Effector memory CD8-positive, alpha-beta T cell (primary cell): ENCODE results near the gene DKK3.

ENCODE experiments used
- ATAC-seq: fragments of 150-1000 bp; cut with Tn5 transposase; replicated peaks from 2 replicates; pipeline ENCODE4 v1.10.0; 2021; ENCODE audit warnings: mild to moderate bottlenecking, moderate library complexity
- DNase-seq, 3 experiments: peaks; one replicate each; pipeline ENCODE4 v3.0.0; 2021
- H3K27ac Mint-ChIP-seq, 2 donors: one replicate each; pipeline ENCODE4 v1.8.0; 2022; ENCODE audit warnings: mild to moderate bottlenecking in 2 of 2, mixed read lengths in 2 of 2, moderate library complexity in 2 of 2
- H3K27me3 Mint-ChIP-seq, 2 donors: one replicate each; pipeline ENCODE4 v1.8.0; 2022; ENCODE audit warnings: mixed read lengths in 2 of 2
- H3K36me3 Mint-ChIP-seq: one replicate; pipeline ENCODE4 v1.8.0; 2022; ENCODE audit warnings: mild to moderate bottlenecking, moderate library complexity, mixed read lengths; ENCODE audit not compliant: insufficient read depth
- H3K4me1 Mint-ChIP-seq, 2 donors: one replicate each; pipeline ENCODE4 v1.8.0; 2022; ENCODE audit warnings: low read depth in 2 of 2, mixed read lengths in 2 of 2
- H3K4me3 Mint-ChIP-seq, 2 donors: one replicate each; pipeline ENCODE4 v1.8.0; 2022; ENCODE audit warnings: mild to moderate bottlenecking in 2 of 2, mixed read lengths in 2 of 2, moderate library complexity in 2 of 2
- H3K9me3 Mint-ChIP-seq, 2 donors: one replicate each; pipeline ENCODE4 v1.8.0; 2022; ENCODE audit warnings: mixed read lengths in 2 of 2

DKK3 gene

DNA sequence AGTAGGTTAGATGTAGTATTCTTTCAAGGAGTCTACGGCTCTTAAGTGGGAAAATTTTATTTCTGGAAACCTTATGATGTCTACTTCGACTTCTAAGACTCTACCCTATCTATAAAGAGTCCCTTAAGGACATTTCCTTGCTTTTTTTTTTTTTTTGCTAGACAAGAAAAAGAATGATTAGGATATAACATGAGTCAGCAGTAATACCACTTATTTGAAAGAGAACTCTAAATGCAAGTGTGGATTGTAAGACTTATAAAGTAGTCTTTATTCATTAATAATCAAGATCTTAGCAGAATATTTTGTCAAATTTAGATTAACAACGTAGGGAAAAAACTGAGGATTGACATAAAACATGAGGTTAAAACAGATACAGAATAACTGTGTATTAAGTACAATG lies 71.0 kb downstream of the DKK3 start:
- Mint-ChIP-seq H3K27ac (peak overlapping the region in 1 of 2 donors; percentile 31), H3K36me3 (peaks cover 74% of the 10 kb centered on the region), H3K9me3 (no peaks in the 10 kb centered on the region), H3K27me3 (no peaks in the 10 kb centered on the region), H3K4me1 (peaks cover 0 to 2% of the 10 kb centered on the region in 2 donors), H3K4me3 (no peak overlapping the region)
- ATAC-seq (no peak), DNase-seq (no peak)

DNA sequence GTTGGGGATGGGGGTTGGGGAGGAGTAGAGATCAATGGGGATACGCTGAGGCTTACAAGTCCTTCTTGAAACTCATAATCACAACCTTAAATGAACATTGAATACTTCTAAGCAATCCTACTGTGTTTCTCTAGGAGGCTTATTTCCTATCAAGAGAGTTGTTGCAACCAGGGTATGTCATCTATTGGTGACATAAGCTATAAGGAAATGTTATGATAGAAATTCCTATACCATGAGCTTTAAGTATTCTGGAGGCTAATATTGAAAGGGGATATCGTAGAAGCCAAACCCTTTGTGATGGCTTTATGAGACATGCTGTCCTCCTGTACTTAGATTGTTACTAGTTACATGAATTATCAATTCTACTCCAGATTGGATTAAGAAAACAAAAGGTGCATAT lies 72.9 kb downstream of the DKK3 start:
- Mint-ChIP-seq H3K27ac (no peak overlapping the region), H3K36me3 (peaks cover 68% of the 10 kb centered on the region), H3K27me3 (no peaks in the 10 kb centered on the region)

DNA sequence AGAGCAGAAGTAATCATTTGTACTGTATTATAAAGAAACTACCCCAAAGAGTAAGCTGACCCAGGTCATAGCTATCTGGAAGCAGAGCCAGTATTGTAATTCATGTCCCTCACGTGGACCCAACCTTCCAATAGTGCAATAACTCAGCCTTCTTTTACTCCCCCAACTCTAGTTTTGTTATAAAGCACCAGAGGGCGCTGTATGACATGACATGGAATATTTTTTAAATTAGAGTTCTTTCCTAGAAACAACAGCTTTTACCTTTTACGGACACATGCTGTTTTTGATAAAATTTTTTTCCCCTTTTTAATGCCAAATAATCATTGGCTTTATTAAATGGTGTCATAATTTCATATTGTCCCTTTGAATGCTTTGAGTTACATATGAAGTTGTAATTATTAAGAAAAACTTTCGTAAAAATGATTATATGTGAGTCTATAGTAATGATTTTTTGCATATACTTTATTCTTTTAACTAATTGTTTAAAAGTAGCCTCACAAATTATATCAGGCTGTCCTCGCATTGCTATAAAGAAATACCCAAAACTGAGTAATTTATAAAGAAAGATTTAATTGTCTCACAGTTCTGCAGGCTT lies 76.9 kb downstream of the DKK3 start:
- peak; percentile 1 to 11 (median 8) for DNase-seq
- Mint-ChIP-seq H3K27me3 (no peaks in the 10 kb centered on the region), H3K4me3 (no peak overlapping the region), H3K36me3 (peaks cover 52% of the 10 kb centered on the region), H3K9me3 (no peaks in the 10 kb centered on the region), H3K4me1 (peaks cover 7% of the 10 kb centered on the region in 2 donors), H3K27ac (no peak overlapping the region)
- ATAC-seq: peak; percentile 68

More for the DNA sequence above, 72.9 kb downstream of the DKK3 start:
- Mint-ChIP-seq H3K4me3 (no peak overlapping the region), H3K9me3 (no peaks in the 10 kb centered on the region), H3K4me1 (no peaks in the 10 kb centered on the region)
- DNase-seq (no peak), ATAC-seq (no peak)

DNA sequence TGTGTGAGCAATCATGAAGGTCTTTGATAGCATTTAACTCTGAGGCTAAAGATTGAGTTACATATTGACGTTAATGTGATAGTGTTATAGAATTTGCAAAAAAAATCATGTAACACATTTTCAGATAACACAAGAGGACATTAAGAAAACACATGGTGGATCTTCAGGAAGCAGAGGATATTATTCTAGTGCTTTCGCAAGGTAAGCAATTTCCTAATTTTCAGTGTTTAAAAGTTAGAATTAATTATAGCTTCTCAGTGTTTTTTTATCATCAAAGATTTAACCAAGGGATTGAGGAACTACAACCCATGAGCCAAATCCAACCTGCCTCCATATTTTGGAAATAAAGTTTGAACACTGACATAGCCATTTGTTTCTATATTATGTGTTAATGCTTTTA lies 78.5 kb downstream of the DKK3 start:
- no peak for DNase-seq
- Mint-ChIP-seq H3K4me1 (peaks cover 12 to 22% of the 10 kb centered on the region in 2 donors), H3K27ac (peak overlapping the region in 1 of 2 donors; percentile 63), H3K36me3 (peaks cover 54% of the 10 kb centered on the region), H3K9me3 (no peaks in the 10 kb centered on the region), H3K27me3 (no peaks in the 10 kb centered on the region), H3K4me3 (no peak overlapping the region)
- no peak for ATAC-seq

- Mint-ChIP-seq H3K36me3 (peaks cover 18% of the 10 kb centered on the region), H3K9me3 (no peaks in the 10 kb centered on the region), H3K27ac (peak overlapping the region; percentile 61 to 78), H3K27me3 (no peaks in the 10 kb centered on the region), H3K4me3 (no peak overlapping the region), H3K4me1 (peaks cover 12 to 38% of the 10 kb centered on the region in 2 donors)
- ATAC-seq (no peak), DNase-seq (no peak)
Measured at GRCh38 chr11:11923828-11924227, 84.6 kb downstream of the DKK3 start.

- peak overlapping the region in 1 of 2 donors; percentile 73 for H3K27ac Mint-ChIP-seq
- DNase-seq (no peak), ATAC-seq (no peak)
- peaks cover 0 to 1% of the 10 kb centered on the region in 2 donors for H3K4me1 Mint-ChIP-seq
- H3K27me3 Mint-ChIP-seq: no peaks in the 10 kb centered on the region
- no peaks in the 10 kb centered on the region for H3K9me3 Mint-ChIP-seq
- H3K36me3 Mint-ChIP-seq: peaks cover 7% of the 10 kb centered on the region
- H3K4me3 Mint-ChIP-seq: no peak overlapping the region
Measured at GRCh38 chr11:11916981-11917399, 91.4 kb downstream of the DKK3 start.

GRCh38 chr11:11915625-11916024 lies 92.8 kb downstream of the DKK3 start:
- Mint-ChIP-seq H3K36me3 (peaks cover 17% of the 10 kb centered on the region), H3K27me3 (no peaks in the 10 kb centered on the region), H3K4me3 (no peak overlapping the region), H3K9me3 (no peaks in the 10 kb centered on the region), H3K4me1 (peaks cover 0 to 1% of the 10 kb centered on the region in 2 donors), H3K27ac (peak overlapping the region in 1 of 2 donors; percentile 73)
- ATAC-seq (no peak), DNase-seq (no peak)

DNA sequence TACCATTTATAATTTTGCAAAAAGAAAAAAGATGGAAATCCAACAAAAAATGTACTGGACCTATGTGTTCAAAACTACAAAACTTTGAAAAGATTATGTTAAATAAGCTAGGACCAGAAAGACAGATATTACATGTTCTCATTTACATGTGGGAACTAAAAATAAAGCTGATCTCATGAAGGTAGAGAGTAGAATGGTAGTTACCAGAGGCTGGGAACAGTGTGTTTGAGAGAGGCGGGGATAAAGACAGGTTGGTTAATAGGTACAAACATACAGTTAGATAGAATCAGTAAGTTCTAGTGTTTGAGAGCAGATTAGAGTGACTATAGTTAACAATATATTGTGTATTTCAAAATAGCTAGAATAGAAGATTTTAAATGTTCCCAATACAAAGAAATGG lies 95.0 kb downstream of the DKK3 start:
- H3K27me3 Mint-ChIP-seq: no peaks in the 10 kb centered on the region
- peaks cover 0 to 1% of the 10 kb centered on the region in 2 donors for H3K4me1 Mint-ChIP-seq
- no peak overlapping the region for H3K4me3 Mint-ChIP-seq
- H3K9me3 Mint-ChIP-seq: no peaks in the 10 kb centered on the region
- DNase-seq (no peak), ATAC-seq (no peak)
- peaks cover 26% of the 10 kb centered on the region for H3K36me3 Mint-ChIP-seq
- no peak overlapping the region for H3K27ac Mint-ChIP-seq
